Hepatocyte (in vitro differentiated cells): ENCODE measurements around the gene TMOD1. TPM values are rescaled to one million over a fixed set of nuclear protein-coding genes. Genes with fewer than 3 reads are reported as not detected.

ENCODE experiments used
- DNase-seq: peaks from one replicate; pipeline ENCODE4 v3.0.0-alpha.2; 2016; ENCODE audit warnings: low spot score
- H2AFZ ChIP-seq: fragments of 200-600 bp; sonication (generic); 2 replicates; pipeline ENCODE4 v1.6.0; 2016; ENCODE audit warnings: antibody characterized with exemption, mild to moderate bottlenecking
- H3K27ac ChIP-seq: fragments of 200-600 bp; sonication (generic); 2 replicates; pipeline ENCODE4 v1.5.1; 2016; ENCODE audit warnings: mild to moderate bottlenecking
- H3K27me3 ChIP-seq: fragments of 200-600 bp; sonication (generic); 2 replicates; pipeline ENCODE4 v1.6.1; 2016
- H3K36me3 ChIP-seq: fragments of 200-600 bp; sonication (generic); replicated peaks from 2 replicates; pipeline ENCODE4 v1.5.1; 2016; ENCODE audit warnings: low read depth; ENCODE audit not compliant: insufficient read depth
- H3K4me1 ChIP-seq: fragments of 200-600 bp; sonication (generic); 2 replicates; pipeline ENCODE4 v1.5.1; 2016; ENCODE audit warnings: mild to moderate bottlenecking, moderate library complexity; ENCODE audit not compliant: insufficient read depth
- H3K4me2 ChIP-seq: fragments of 200-600 bp; sonication (generic); 2 replicates; pipeline ENCODE4 v1.6.0; 2016
- H3K4me3 ChIP-seq: fragments of 200-600 bp; sonication (generic); 2 replicates; pipeline ENCODE4 v1.5.1; 2016; ENCODE audit warnings: mild to moderate bottlenecking
- H3K79me2 ChIP-seq: fragments of 200-600 bp; sonication (generic); 2 replicates; pipeline ENCODE4 v1.6.0; 2017; ENCODE audit warnings: mild to moderate bottlenecking
- H3K9me2 ChIP-seq: fragments of 200-600 bp; sonication (generic); replicated peaks from 2 replicates; pipeline ENCODE4 v1.6.0; 2017; ENCODE audit warnings: mild to moderate bottlenecking; ENCODE audit not compliant: insufficient read depth
- H3K9me3 ChIP-seq: fragments of 200-600 bp; sonication (generic); 2 replicates; pipeline ENCODE4 v1.5.1; 2016; ENCODE audit warnings: low read depth, mild to moderate bottlenecking
- H4K20me1 ChIP-seq: fragments of 200-600 bp; sonication (generic); 2 replicates; pipeline ENCODE4 v1.6.0; 2016; ENCODE audit warnings: mild to moderate bottlenecking; ENCODE audit not compliant: insufficient read depth, poor library complexity, severe bottlenecking
- EZH2 ChIP-seq: fragments of 200-600 bp; sonication (generic); IDR thresholded peaks from 2 replicates; pipeline ENCODE4 v1.6.1; 2016; ENCODE audit warnings: antibody characterized with exemption, mild to moderate bottlenecking, borderline replicate concordance
- EZH2phosphoT487 ChIP-seq: fragments of 200-600 bp; sonication (generic); IDR thresholded peaks from one replicate; pipeline ENCODE4 v1.6.1; 2018; ENCODE audit warnings: antibody characterized with exemption, mild to moderate bottlenecking, low read depth, moderate library complexity; ENCODE audit not compliant: unreplicated experiment, severe bottlenecking
- WGBS: methylation state at CpG from one replicate; pipeline ENCODE4 v1.1.6; 2016; ENCODE audit warnings: low lambda C conversion rate; ENCODE audit errors: missing lambda C conversion rate; 5-methylcytosine and 5-hydroxymethylcytosine counted together
- polyA plus RNA-seq: library from polyadenylated mRNA; unstranded; fragments of >200 nt; fragmentation: Nextera tagmentation; extraction: Ambion mirVana; gene quantifications from 2 replicates; pipeline ENCODE4 v1.2.1, GENCODE V29; 2016
- total RNA-seq: library from RNA; depleted of rRNA; stranded (reverse); fragments of >200 nt; gene quantifications from 2 replicates; pipeline ENCODE4 v1.2.3, GENCODE V29; 2014
- TF ChIP-seq, protein P1 (sequence below): fragments of 200-600 bp; sonication (generic); IDR thresholded peaks from 2 replicates; pipeline ENCODE4 v1.5.1; 2016; ENCODE audit warnings: antibody characterized with exemption, mild to moderate bottlenecking; ENCODE audit not compliant: poor library complexity

TMOD1 gene
- total and polyA plus RNA-seq, 2 experiments from 2014 or later = 0.47 to 3.5 TPM

DNA sequence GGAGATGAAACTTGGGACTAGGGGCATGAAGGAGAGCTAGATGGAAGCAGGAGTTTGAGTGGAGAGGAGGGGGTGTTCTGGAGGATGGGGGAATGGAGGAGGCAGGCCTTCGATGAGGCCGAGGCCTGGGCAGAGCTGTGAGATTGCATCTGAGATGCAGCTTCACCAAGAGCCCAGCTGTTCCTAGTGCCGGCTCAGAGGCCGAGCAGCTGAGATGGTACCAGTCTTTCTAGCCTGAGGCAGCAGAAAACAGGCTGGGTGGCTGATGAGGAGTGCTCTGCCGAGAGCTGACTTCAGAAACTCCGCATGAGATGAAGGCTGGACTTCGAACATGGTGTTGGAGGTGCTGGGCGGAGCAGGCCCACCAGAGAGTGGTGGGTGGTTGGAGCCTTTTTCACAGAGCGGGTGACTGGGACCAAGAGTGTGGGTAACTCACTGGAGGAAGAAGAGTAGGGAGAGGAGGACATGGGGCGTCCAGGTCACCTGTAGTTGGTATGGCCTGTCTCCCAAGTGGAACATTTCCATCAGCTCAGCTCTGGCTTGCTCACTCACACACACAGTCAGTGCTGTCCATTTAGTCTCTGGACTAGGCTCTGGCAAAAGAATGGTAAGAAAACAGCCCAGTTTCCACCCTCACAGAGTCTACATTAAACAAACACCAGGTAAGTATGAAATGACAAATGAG is 54.7 kb downstream of the TMOD1 start:
- Histone ChIP-seq H4K20me1 (no peaks in the 10 kb centered on the region), H3K36me3 (no peaks in the 10 kb centered on the region), H2AFZ (no peak overlapping the region), H3K27me3 (no peaks in the 10 kb centered on the region), H3K4me2 (no peak overlapping the region), H3K4me3 (no peak overlapping the region), H3K9me2 (no peaks in the 10 kb centered on the region), H3K79me2 (no peaks in the 10 kb centered on the region), H3K27ac (no peak overlapping the region), H3K4me1 (peaks cover 3% of the 10 kb centered on the region), H3K9me3 (no peaks in the 10 kb centered on the region)
- TF ChIP-seq, protein P1, sequence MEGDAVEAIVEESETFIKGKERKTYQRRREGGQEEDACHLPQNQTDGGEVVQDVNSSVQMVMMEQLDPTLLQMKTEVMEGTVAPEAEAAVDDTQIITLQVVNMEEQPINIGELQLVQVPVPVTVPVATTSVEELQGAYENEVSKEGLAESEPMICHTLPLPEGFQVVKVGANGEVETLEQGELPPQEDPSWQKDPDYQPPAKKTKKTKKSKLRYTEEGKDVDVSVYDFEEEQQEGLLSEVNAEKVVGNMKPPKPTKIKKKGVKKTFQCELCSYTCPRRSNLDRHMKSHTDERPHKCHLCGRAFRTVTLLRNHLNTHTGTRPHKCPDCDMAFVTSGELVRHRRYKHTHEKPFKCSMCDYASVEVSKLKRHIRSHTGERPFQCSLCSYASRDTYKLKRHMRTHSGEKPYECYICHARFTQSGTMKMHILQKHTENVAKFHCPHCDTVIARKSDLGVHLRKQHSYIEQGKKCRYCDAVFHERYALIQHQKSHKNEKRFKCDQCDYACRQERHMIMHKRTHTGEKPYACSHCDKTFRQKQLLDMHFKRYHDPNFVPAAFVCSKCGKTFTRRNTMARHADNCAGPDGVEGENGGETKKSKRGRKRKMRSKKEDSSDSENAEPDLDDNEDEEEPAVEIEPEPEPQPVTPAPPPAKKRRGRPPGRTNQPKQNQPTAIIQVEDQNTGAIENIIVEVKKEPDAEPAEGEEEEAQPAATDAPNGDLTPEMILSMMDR = no peak
- TF ChIP-seq EZH2phosphoT487 = no peak
- 94% methylated on average over 10 of the region's 10 CpGs for WGBS
- DNase-seq = no peak

GRCh38 chr9:97556721-97557605 is 55.5 kb downstream of the TMOD1 start:
- Histone ChIP-seq H3K4me1 (peaks cover 3% of the 10 kb centered on the region), H4K20me1 (no peaks in the 10 kb centered on the region), H3K36me3 (no peaks in the 10 kb centered on the region), H3K4me3 (no peak overlapping the region), H3K9me3 (no peaks in the 10 kb centered on the region), H3K4me2 (no peak overlapping the region), H2AFZ (no peak overlapping the region), H3K27ac (no peak overlapping the region), H3K79me2 (no peaks in the 10 kb centered on the region), H3K9me2 (no peaks in the 10 kb centered on the region), H3K27me3 (no peaks in the 10 kb centered on the region)
- no peak for DNase-seq
- WGBS = 75% methylated on average over 15 of the region's 15 CpGs
- no peak for TF ChIP-seq EZH2phosphoT487
- no peak for TF ChIP-seq EZH2
- TF ChIP-seq, protein P1 = no peak

GRCh38 chr9:97557606-97558095 is 56.2 kb downstream of the TMOD1 start:
- TF ChIP-seq EZH2phosphoT487 (no peak), EZH2 (no peak)
- Histone ChIP-seq H3K36me3 (no peaks in the 10 kb centered on the region), H3K27me3 (no peaks in the 10 kb centered on the region), H3K4me3 (no peak overlapping the region), H3K4me1 (peaks cover 3% of the 10 kb centered on the region), H3K9me2 (no peaks in the 10 kb centered on the region), H3K27ac (peak overlapping the region; percentile 51), H2AFZ (no peak overlapping the region), H3K79me2 (no peaks in the 10 kb centered on the region), H3K4me2 (no peak overlapping the region), H4K20me1 (no peaks in the 10 kb centered on the region), H3K9me3 (no peaks in the 10 kb centered on the region)
- DNase-seq = peak; percentile 25
- 74% methylated on average over 7 of the region's 7 CpGs for WGBS

DNA sequence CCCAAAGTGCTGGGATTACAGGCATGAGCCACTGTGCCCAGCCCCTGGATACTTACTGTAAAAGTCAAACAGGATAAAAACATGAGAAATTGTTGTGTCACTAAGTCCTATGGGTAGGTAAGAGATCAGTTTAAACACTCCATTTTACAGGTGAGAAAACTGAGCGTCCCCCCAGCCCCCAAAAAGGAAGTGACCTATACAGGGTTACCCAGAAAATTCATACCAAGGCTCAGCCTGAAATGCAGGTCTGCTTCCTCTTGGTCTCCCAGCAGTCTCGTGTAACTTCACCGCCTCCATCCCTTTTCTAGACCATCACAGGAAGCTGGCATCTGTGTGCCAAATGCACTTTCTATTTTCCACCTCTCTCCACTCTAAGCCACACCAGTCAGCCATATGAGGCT is 57.2 kb downstream of the TMOD1 start:
- no peak overlapping the region for H2AFZ ChIP-seq
- no peaks in the 10 kb centered on the region for H3K36me3 ChIP-seq
- TF ChIP-seq, protein P1 = no peak
- TF ChIP-seq EZH2phosphoT487 = no peak
- no peak for TF ChIP-seq EZH2
- H3K4me3 ChIP-seq = no peak overlapping the region
- H4K20me1 ChIP-seq = no peaks in the 10 kb centered on the region
- H3K4me1 ChIP-seq = peaks cover 3% of the 10 kb centered on the region
- no peak for DNase-seq
- 89% methylated on average over 3 of the region's 3 CpGs for WGBS
- H3K79me2 ChIP-seq = no peaks in the 10 kb centered on the region
- no peaks in the 10 kb centered on the region for H3K9me3 ChIP-seq
- peak overlapping the region; percentile 51 for H3K27ac ChIP-seq
- no peak overlapping the region for H3K4me2 ChIP-seq
- no peaks in the 10 kb centered on the region for H3K27me3 ChIP-seq
- H3K9me2 ChIP-seq = no peaks in the 10 kb centered on the region
